22Rv1 (cell line): ENCODE measurements around the gene H3-3A.

ENCODE experiments used
- ZFX ChIP-seq: fragments of 450-650 bp; IDR thresholded peaks from 2 replicates; pipeline ENCODE4 v1.6.1; 2017; ENCODE audit warnings: antibody characterized with exemption, borderline replicate concordance
- TF ChIP-seq, protein P1 (sequence below): fragments of 450-650 bp; IDR thresholded peaks from 2 replicates; pipeline ENCODE4 v1.5.1; 2017; ENCODE audit warnings: mild to moderate bottlenecking

DNA sequence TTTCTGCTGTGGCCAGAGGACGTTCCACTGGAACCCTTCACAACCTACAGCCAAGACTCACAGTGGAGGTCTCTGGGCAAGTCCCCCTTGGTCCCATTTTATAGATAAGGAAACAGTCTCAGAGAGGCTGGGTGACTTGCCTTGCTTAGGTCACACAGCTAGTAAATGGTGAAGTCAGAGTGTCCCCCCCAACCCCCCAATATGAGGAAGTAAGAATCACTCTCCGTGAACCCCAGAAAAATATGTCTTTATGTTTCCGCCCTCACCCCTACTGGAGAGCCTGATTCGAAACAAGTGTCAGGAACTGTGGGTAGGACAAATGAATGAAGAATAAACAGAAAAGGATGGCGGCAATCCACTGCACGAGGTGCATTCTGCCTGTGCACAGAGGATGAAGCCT is 56.7 kb downstream of the H3-3A start:
- TF ChIP-seq, protein P1, sequence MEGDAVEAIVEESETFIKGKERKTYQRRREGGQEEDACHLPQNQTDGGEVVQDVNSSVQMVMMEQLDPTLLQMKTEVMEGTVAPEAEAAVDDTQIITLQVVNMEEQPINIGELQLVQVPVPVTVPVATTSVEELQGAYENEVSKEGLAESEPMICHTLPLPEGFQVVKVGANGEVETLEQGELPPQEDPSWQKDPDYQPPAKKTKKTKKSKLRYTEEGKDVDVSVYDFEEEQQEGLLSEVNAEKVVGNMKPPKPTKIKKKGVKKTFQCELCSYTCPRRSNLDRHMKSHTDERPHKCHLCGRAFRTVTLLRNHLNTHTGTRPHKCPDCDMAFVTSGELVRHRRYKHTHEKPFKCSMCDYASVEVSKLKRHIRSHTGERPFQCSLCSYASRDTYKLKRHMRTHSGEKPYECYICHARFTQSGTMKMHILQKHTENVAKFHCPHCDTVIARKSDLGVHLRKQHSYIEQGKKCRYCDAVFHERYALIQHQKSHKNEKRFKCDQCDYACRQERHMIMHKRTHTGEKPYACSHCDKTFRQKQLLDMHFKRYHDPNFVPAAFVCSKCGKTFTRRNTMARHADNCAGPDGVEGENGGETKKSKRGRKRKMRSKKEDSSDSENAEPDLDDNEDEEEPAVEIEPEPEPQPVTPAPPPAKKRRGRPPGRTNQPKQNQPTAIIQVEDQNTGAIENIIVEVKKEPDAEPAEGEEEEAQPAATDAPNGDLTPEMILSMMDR, result no peak
- TF ChIP-seq ZFX, result no peak
